Activated effector memory CD4-positive, alpha-beta T cell treated with anti-CD3 and anti-CD28 coated beads, Interleukin-2, amount 50 U/mL, for 16 hours (primary cell): ENCODE data around the gene KCTD5.
"Not testable (repeated sequence)": the region's sequence is repeated elsewhere in the genome, so short reads cannot be mapped to it uniquely, and the experiment has no call there.

Experiments
- DNase-seq: peaks from one replicate; pipeline ENCODE4 v3.0.0-alpha.2; 2020

The KCTD5 gene

GRCh38 chr16:2682209-2683021 is at the start of gene KCTD5:
TSS of gene KCTD5 (plus strand) at chr16:2682523. CDS start at chr16:2682549, 26 bp downstream.
- DNase-seq, result peak; percentile 99

- peak; percentile 80 for DNase-seq
Observed at GRCh38 chr16:2639071-2639721, 43.1 kb upstream of the KCTD5 start.

- not testable (repeated sequence) for DNase-seq
Observed at GRCh38 chr16:2639722-2640072, 42.6 kb upstream of the KCTD5 start.

- not testable (repeated sequence) for DNase-seq
Observed at GRCh38 chr16:2642561-2642960, 39.8 kb upstream of the KCTD5 start.

- DNase-seq, result not testable (repeated sequence)
Observed at GRCh38 chr16:2644754-2645453, 37.4 kb upstream of the KCTD5 start.

DNA sequence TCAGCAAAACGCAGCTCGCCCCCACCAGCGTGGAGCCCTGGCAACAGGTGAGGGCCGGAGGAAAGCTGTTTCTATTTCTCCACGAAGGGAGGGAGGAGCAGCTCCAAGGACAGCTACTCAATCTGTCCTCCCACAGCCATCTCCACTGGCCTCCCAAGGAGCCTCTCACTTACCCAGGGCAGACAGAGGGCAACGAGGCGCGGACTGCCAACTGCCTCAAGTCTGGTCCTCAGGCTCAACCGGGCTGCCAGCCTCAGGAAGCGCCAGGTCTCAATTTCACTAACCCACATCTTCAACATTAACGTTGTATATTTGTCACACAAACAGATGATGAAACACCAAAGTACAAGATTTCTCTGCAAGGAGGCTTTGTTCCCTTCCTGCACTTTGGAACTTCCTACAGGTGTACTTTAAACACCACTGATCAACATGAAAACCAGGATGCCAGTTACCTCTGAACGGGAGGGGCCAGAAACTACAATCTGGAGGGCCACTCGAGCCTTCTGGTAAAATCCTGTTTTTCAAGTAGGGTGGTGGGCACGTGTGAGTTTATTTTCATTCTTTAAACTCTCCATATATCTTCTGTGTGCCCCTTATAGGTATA is 31.0 kb upstream of the KCTD5 start:
- not testable (repeated sequence) for DNase-seq

- not testable (repeated sequence) for DNase-seq
Observed at GRCh38 chr16:2653915-2654314, 28.4 kb upstream of the KCTD5 start.

DNA sequence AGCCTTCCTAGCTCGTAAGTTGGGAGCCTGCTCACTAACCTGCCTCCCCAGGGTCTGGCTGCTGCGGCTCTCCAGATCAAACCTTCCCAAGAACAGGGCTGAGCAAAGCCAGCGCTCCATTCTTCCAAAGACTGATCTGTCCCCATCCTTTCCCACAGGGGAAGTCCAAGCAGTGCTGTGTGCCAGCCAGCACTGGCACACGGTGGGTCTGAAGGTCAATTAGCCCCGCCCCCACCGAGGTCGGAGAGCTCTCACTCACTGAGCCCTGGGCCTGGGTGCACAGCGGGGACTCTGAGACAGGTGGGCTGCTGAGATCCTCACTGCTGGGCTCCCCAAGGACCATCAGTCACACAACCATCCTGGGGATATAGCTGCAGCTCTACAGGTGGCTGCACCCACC is 27.4 kb upstream of the KCTD5 start:
- DNase-seq, result not testable (repeated sequence)

GRCh38 chr16:2656985-2657384 is 25.3 kb upstream of the KCTD5 start:
- no peak for DNase-seq

GRCh38 chr16:2657803-2658202 is 24.5 kb upstream of the KCTD5 start:
- not testable (repeated sequence) for DNase-seq

- DNase-seq, result not testable (repeated sequence)
Observed at GRCh38 chr16:2659560-2659959, 22.8 kb upstream of the KCTD5 start.

GRCh38 chr16:2660014-2660662 is 22.2 kb upstream of the KCTD5 start:
- not testable (repeated sequence) for DNase-seq

- not testable (repeated sequence) for DNase-seq
Observed at GRCh38 chr16:2660755-2661373, 21.5 kb upstream of the KCTD5 start.

- DNase-seq, result peak; percentile 72
Observed at GRCh38 chr16:2663553-2664546, 18.5 kb upstream of the KCTD5 start.

GRCh38 chr16:2664574-2664982 is 17.7 kb upstream of the KCTD5 start:
- no peak for DNase-seq

DNA sequence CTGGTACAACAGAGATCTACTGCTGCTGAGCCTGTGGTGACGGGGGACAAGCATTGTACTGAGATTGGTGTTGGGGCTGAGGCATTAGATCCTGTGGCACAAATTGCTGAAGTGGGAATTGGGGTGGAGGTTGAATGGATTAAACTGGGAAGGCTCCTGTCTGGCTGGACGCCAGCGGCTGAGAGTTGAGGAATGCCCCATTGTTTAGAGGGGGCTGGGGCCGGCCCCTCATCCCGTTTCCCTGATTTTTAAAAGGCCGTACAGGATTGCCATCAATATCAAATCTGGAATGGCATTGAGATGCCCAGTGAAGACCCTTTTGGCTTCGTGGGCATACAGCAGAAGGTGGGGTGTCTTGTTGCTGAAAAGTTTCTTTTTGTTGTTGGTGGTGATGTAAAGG is 15.7 kb upstream of the KCTD5 start:
- DNase-seq, result not testable (repeated sequence)

- DNase-seq, result not testable (repeated sequence)
Observed at GRCh38 chr16:2669587-2669986, 12.7 kb upstream of the KCTD5 start.

- DNase-seq, result peak; percentile 86
Observed at GRCh38 chr16:2670017-2670416, 12.3 kb upstream of the KCTD5 start.

GRCh38 chr16:2671193-2671592 is 11.1 kb upstream of the KCTD5 start:
- DNase-seq, result not testable (repeated sequence)

- no peak for DNase-seq
Observed at GRCh38 chr16:2671741-2672140, 10.6 kb upstream of the KCTD5 start.
